Measurements from ENCODE around the gene MICAL2.

GRCh38 chr11:12211331-12212065 lies 101.1 kb downstream of the MICAL2 start:
- TF ChIP-seq POLR2AphosphoS5 (IDR thresholded peaks at IDR 0.05), result no peak
- no peak for TF ChIP-seq CTCF (IDR thresholded peaks at IDR 0.05)
